NCI-H2107 treated with DMSO at 0.1 percent for 48 hours (cell line): ENCODE data around the gene ZNF415.
"Not testable (repeated sequence)": the region's sequence is repeated elsewhere in the genome, so short reads cannot be mapped to it uniquely, and the experiment has no call there.

Experiments used
- DNase-seq: peaks from one replicate; lab custom pipeline; 2025; ENCODE audit not compliant: unreplicated experiment; lab: John Stamatoyannopoulos, UW

The ZNF415 gene

GRCh38 chr19:53132141-53132991, at the start of gene ZNF415:
TSS of gene ZNF415 (minus strand) at chr19:53132910. CDS start at chr19:53122676, 10,234 bp downstream.
- DNase-seq, result no peak

- no peak for DNase-seq
Observed at GRCh38 chr19:53182202-53182601, 49.5 kb upstream of the ZNF415 start.

- no peak for DNase-seq
Observed at GRCh38 chr19:53177986-53178385, 45.3 kb upstream of the ZNF415 start.

GRCh38 chr19:53172889-53173288, 40.2 kb upstream of the ZNF415 start:
- no peak for DNase-seq

- no peak for DNase-seq
Observed at GRCh38 chr19:53165691-53166091, 33.0 kb upstream of the ZNF415 start.

GRCh38 chr19:53161123-53161522, 28.4 kb upstream of the ZNF415 start:
- DNase-seq, result no peak

- DNase-seq, result no peak
Observed at GRCh38 chr19:53160350-53160749, 27.6 kb upstream of the ZNF415 start.

- no peak for DNase-seq
Observed at GRCh38 chr19:53158119-53158656, 25.5 kb upstream of the ZNF415 start.

GRCh38 chr19:53157626-53158025, 24.9 kb upstream of the ZNF415 start:
- no peak for DNase-seq

- no peak for DNase-seq
Observed at GRCh38 chr19:53156850-53157249, 24.1 kb upstream of the ZNF415 start.

GRCh38 chr19:53147645-53148044, 14.9 kb upstream of the ZNF415 start:
- DNase-seq, result no peak

GRCh38 chr19:53140351-53140750, 7.6 kb upstream of the ZNF415 start:
- DNase-seq, result no peak

GRCh38 chr19:53136432-53136831, 3.7 kb upstream of the ZNF415 start:
- DNase-seq, result no peak

- no peak for DNase-seq
Observed at GRCh38 chr19:53131727-53132126, 983 bp downstream of the ZNF415 start.

- DNase-seq, result no peak
Observed at GRCh38 chr19:53131085-53131590, 1.6 kb downstream of the ZNF415 start.

GRCh38 chr19:53130506-53130905, 2.2 kb downstream of the ZNF415 start:
- no peak for DNase-seq

- not testable (repeated sequence) for DNase-seq
Observed at GRCh38 chr19:53126733-53127526, 5.8 kb downstream of the ZNF415 start.

GRCh38 chr19:53123400-53123799, 9.3 kb downstream of the ZNF415 start:
- DNase-seq, result no peak

- DNase-seq, result no peak
Observed at GRCh38 chr19:53112286-53112685, 20.4 kb downstream of the ZNF415 start.

- DNase-seq, result no peak
Observed at GRCh38 chr19:53109527-53109926, 23.2 kb downstream of the ZNF415 start.
